Measurements from ENCODE around the gene AKAP6. TPM values are rescaled to one million over a fixed set of nuclear protein-coding genes. Genes with fewer than 3 reads are reported as not detected.
"Not testable (repeated sequence)": the region's sequence is repeated elsewhere in the genome, so short reads cannot be mapped to it uniquely, and the experiment has no call there.

The AKAP6 gene
- total and polyA plus RNA-seq, 5 donors, result 15.8 to 138 (median 115) TPM

- Histone ChIP-seq H3K27me3 (ENCODE audit: control insufficient read depth, insufficient read depth) (no peaks in the 10 kb centered on the region), H3K9me3 (ENCODE audit: control insufficient read depth, low read length) (no peaks in the 10 kb centered on the region), H3K4me1 (ENCODE audit: control insufficient read depth, insufficient read depth, low read length) (no peaks in the 10 kb centered on the region), H3K27ac (ENCODE audit: low read length) (no peak overlapping the region), H3K4me3 (ENCODE audit: low read length) (no peak overlapping the region)
- 84% methylated on average over 2 of the region's 2 CpGs for WGBS
- no peak for DNase-seq
- intact Hi-C loops (cut with DNase I), result loop anchor here in 3 of 4 donors (5.0 to 10.0 kb wide), 5 partner anchors 143 to 1223 kb away; no protein-coding TSS in a partner anchor
- ATAC-seq, result no peak
Measured at GRCh38 chr14:32571551-32571950, 242.5 kb downstream of the AKAP6 start.

- 77% methylated on average over 7 of the region's 7 CpGs for WGBS
- no peak for ATAC-seq
- DNase-seq, result no peak
- no peaks in the 10 kb centered on the region for H3K9me3 ChIP-seq (ENCODE audit: control insufficient read depth, low read length)
- no peaks in the 10 kb centered on the region for H3K27me3 ChIP-seq (ENCODE audit: control insufficient read depth, insufficient read depth)
- no peak overlapping the region for H3K4me3 ChIP-seq (ENCODE audit: low read length)
- H3K27ac ChIP-seq (ENCODE audit: low read length), result no peak overlapping the region
- H3K4me1 ChIP-seq (ENCODE audit: control insufficient read depth, insufficient read depth, low read length), result no peaks in the 10 kb centered on the region
- intact Hi-C loops (cut with DNase I), result loop anchor here in 3 of 4 donors (5.0 to 10.0 kb wide), 5 partner anchors 143 to 1223 kb away; no protein-coding TSS in a partner anchor
Measured at GRCh38 chr14:32571995-32572866, 243.1 kb downstream of the AKAP6 start.

- Histone ChIP-seq H3K27ac (ENCODE audit: low read length) (no peak overlapping the region), H3K4me1 (ENCODE audit: control insufficient read depth, insufficient read depth, low read length) (no peaks in the 10 kb centered on the region), H3K9me3 (ENCODE audit: control insufficient read depth, low read length) (no peaks in the 10 kb centered on the region), H3K27me3 (ENCODE audit: control insufficient read depth, insufficient read depth) (no peaks in the 10 kb centered on the region), H3K4me3 (ENCODE audit: low read length) (no peak overlapping the region)
- intact Hi-C loops (cut with DNase I), result loop anchor here in 3 of 4 donors (5.0 to 10.0 kb wide), 5 partner anchors 142 to 1222 kb away; no protein-coding TSS in a partner anchor
- DNase-seq (no peak), ATAC-seq (no peak)
Measured at GRCh38 chr14:32572867-32573150, 243.7 kb downstream of the AKAP6 start.

- intact Hi-C loops (cut with DNase I), result loop anchor here in 3 of 4 donors (5.0 to 10.0 kb wide), 5 partner anchors 141 to 1221 kb away; no protein-coding TSS in a partner anchor
- Histone ChIP-seq H3K4me1 (ENCODE audit: control insufficient read depth, insufficient read depth, low read length) (no peaks in the 10 kb centered on the region), H3K27me3 (ENCODE audit: control insufficient read depth, insufficient read depth) (no peaks in the 10 kb centered on the region), H3K27ac (ENCODE audit: low read length) (no peak overlapping the region), H3K9me3 (ENCODE audit: control insufficient read depth, low read length) (no peaks in the 10 kb centered on the region), H3K4me3 (ENCODE audit: low read length) (no peak overlapping the region)
- DNase-seq (no peak), ATAC-seq (no peak)
- WGBS, result 48% methylated on average over 2 of the region's 2 CpGs
Measured at GRCh38 chr14:32574269-32574668, 245.2 kb downstream of the AKAP6 start.

- no peak overlapping the region for H3K27ac ChIP-seq (ENCODE audit: low read length)
- intact Hi-C loops (cut with DNase I), result loop anchor here (5.0 to 10.0 kb wide), 7 partner anchors 139 to 1219 kb away; no protein-coding TSS in a partner anchor
- WGBS, result 15% methylated on average over 6 of the region's 6 CpGs
- H3K4me3 ChIP-seq (ENCODE audit: low read length), result peak overlapping the region; percentile 26
- ATAC-seq (peak; percentile 83 to 86), DNase-seq (peak in 1 of 3 donors; percentile 53)
- H3K9me3 ChIP-seq (ENCODE audit: control insufficient read depth, low read length), result no peaks in the 10 kb centered on the region
- H3K4me1 ChIP-seq (ENCODE audit: control insufficient read depth, insufficient read depth, low read length), result no peaks in the 10 kb centered on the region
- H3K27me3 ChIP-seq (ENCODE audit: control insufficient read depth, insufficient read depth), result no peaks in the 10 kb centered on the region
Measured at GRCh38 chr14:32576088-32576795, 247.1 kb downstream of the AKAP6 start.

- intact Hi-C loops (cut with DNase I), result loop anchor here (5.0 to 10.0 kb wide), 7 partner anchors 138 to 1218 kb away; no protein-coding TSS in a partner anchor
- 72% methylated on average over 2 of the region's 2 CpGs for WGBS
- ATAC-seq, result no peak
Measured at GRCh38 chr14:32576977-32577376, 247.9 kb downstream of the AKAP6 start.

GRCh38 chr14:32578181-32578580 is 249.1 kb downstream of the AKAP6 start:
- intact Hi-C loops (cut with DNase I), result loop anchor here (5.0 to 10.0 kb wide), 7 partner anchors 137 to 1217 kb away; no protein-coding TSS in a partner anchor
- Histone ChIP-seq H3K4me3 (ENCODE audit: low read length) (no peak overlapping the region), H3K4me1 (ENCODE audit: control insufficient read depth, insufficient read depth, low read length) (no peaks in the 10 kb centered on the region), H3K9me3 (ENCODE audit: control insufficient read depth, low read length) (no peaks in the 10 kb centered on the region), H3K27ac (ENCODE audit: low read length) (no peak overlapping the region), H3K27me3 (ENCODE audit: control insufficient read depth, insufficient read depth) (no peaks in the 10 kb centered on the region)
- WGBS, result 71% methylated on average over 1 of the region's 1 CpG
- DNase-seq, result no peak
- no peak for ATAC-seq

More at GRCh38 chr14:32576977-32577376, 247.9 kb downstream of the AKAP6 start:
- Histone ChIP-seq H3K9me3 (ENCODE audit: control insufficient read depth, low read length) (no peaks in the 10 kb centered on the region), H3K27me3 (ENCODE audit: control insufficient read depth, insufficient read depth) (no peaks in the 10 kb centered on the region), H3K27ac (ENCODE audit: low read length) (no peak overlapping the region), H3K4me3 (ENCODE audit: low read length) (no peak overlapping the region), H3K4me1 (ENCODE audit: control insufficient read depth, insufficient read depth, low read length) (no peaks in the 10 kb centered on the region)
- no peak for DNase-seq

GRCh38 chr14:32583427-32583826 is 254.3 kb downstream of the AKAP6 start:
- WGBS, result 91% methylated on average over 12 of the region's 13 CpGs
- H3K9me3 ChIP-seq (ENCODE audit: control insufficient read depth, low read length); H3K4me1 ChIP-seq (ENCODE audit: control insufficient read depth, insufficient read depth, low read length); intact Hi-C loops (cut with DNase I); DNase-seq; H3K27ac ChIP-seq (ENCODE audit: low read length); H3K27me3 ChIP-seq (ENCODE audit: control insufficient read depth, insufficient read depth); H3K4me3 ChIP-seq (ENCODE audit: low read length); ATAC-seq: not testable (repeated sequence)

GRCh38 chr14:32584079-32584478 is 255.0 kb downstream of the AKAP6 start:
- no peak for DNase-seq
- intact Hi-C loops (cut with DNase I), result no loop called here
- Histone ChIP-seq H3K27ac (ENCODE audit: low read length) (no peak overlapping the region), H3K27me3 (ENCODE audit: control insufficient read depth, insufficient read depth) (no peaks in the 10 kb centered on the region), H3K4me3 (ENCODE audit: low read length) (no peak overlapping the region), H3K9me3 (ENCODE audit: control insufficient read depth, low read length) (no peaks in the 10 kb centered on the region), H3K4me1 (ENCODE audit: control insufficient read depth, insufficient read depth, low read length) (no peaks in the 10 kb centered on the region)
- ATAC-seq, result no peak
- 93% methylated on average over 5 of the region's 5 CpGs for WGBS

- Histone ChIP-seq H3K4me3 (ENCODE audit: low read length) (no peak overlapping the region), H3K27ac (ENCODE audit: low read length) (no peak overlapping the region), H3K27me3 (ENCODE audit: control insufficient read depth, insufficient read depth) (no peaks in the 10 kb centered on the region), H3K9me3 (ENCODE audit: control insufficient read depth, low read length) (no peaks in the 10 kb centered on the region), H3K4me1 (ENCODE audit: control insufficient read depth, insufficient read depth, low read length) (no peaks in the 10 kb centered on the region)
- intact Hi-C loops (cut with DNase I), result no loop called here
- 67% methylated on average over 1 of the region's 1 CpG for WGBS
- no peak for DNase-seq
- no peak for ATAC-seq
Measured at GRCh38 chr14:32587461-32587860, 258.4 kb downstream of the AKAP6 start.

Data from right cardiac atrium (tissue), 5 donors.